ENCODE data around the gene KLHL1. TPM values are rescaled to one million over a fixed set of nuclear protein-coding genes. Genes with fewer than 3 reads are reported as not detected.

Gene KLHL1
- polyA plus RNA-seq, 1 donor = 0.57 TPM

DNA sequence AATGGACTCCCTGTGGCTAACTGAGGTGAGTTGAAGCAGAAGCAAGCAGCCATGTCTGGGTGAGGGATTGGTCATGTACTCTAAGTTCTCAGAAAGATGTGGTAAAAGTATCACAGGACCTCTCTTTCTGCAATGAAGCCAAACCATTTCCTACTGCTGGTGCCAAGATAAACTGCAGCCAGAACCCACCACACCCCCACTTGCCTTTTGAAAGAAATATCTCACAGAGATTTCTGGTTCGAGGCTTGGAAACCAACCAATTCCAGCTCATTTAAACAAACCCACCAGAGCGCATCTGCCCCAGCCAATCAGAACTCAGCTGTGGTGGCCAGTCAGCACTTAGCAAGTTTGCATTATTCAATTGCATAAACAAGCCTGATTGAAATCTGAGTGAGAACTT lies 205.2 kb downstream of the KLHL1 start:
- Histone ChIP-seq H3K36me3 (ENCODE audit: control insufficient read depth, insufficient read depth, low read length) (no peaks in the 10 kb centered on the region), H3K27me3 (ENCODE audit: control insufficient read depth, insufficient read depth, low read length) (no peaks in the 10 kb centered on the region), H3K4me1 (ENCODE audit: control insufficient read depth, insufficient read depth, low read length) (no peaks in the 10 kb centered on the region), H3K9me3 (ENCODE audit: control insufficient read depth, low read depth, low read length) (no peaks in the 10 kb centered on the region), H3K27ac (ENCODE audit: low read length) (no peak overlapping the region), H3K4me3 (ENCODE audit: low read length) (no peak overlapping the region)
- no peak for DNase-seq
- whole genome bisulfite sequencing (ENCODE audit: insufficient coverage, low lambda C conversion rate) = no CpG with 5 or more reads among the region's 2 CpGs

DNA sequence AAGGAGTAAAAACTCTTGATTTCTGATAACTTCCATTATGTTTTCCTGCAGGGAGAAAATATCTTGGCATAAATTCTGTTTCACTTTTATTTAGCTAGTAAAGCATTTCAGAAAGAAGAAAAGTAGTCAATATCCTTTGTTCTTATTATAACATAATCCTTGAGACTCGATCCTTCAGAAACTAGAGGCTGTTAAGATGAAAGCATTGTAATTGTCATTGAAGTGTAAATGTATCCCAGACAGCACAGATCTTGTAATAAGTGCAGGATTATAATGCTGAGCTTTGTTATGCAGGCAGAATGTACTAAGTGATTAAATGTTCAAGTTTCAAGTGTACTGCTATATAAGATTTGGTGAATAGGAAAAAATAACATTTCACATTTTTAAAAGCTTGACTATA lies 225.8 kb downstream of the KLHL1 start:
- H3K9me3 ChIP-seq (ENCODE audit: control insufficient read depth, low read depth, low read length) = no peaks in the 10 kb centered on the region
- H3K4me1 ChIP-seq (ENCODE audit: control insufficient read depth, insufficient read depth, low read length) = no peaks in the 10 kb centered on the region
- no peak for DNase-seq
- WGBS (ENCODE audit: insufficient coverage, low lambda C conversion rate) = 60% methylated on average over 1 of the region's 1 CpG
- H3K27ac ChIP-seq (ENCODE audit: low read length) = no peak overlapping the region
- no peak overlapping the region for H3K4me3 ChIP-seq (ENCODE audit: low read length)
- H3K36me3 ChIP-seq (ENCODE audit: control insufficient read depth, insufficient read depth, low read length) = no peaks in the 10 kb centered on the region
- no peaks in the 10 kb centered on the region for H3K27me3 ChIP-seq (ENCODE audit: control insufficient read depth, insufficient read depth, low read length)

DNA sequence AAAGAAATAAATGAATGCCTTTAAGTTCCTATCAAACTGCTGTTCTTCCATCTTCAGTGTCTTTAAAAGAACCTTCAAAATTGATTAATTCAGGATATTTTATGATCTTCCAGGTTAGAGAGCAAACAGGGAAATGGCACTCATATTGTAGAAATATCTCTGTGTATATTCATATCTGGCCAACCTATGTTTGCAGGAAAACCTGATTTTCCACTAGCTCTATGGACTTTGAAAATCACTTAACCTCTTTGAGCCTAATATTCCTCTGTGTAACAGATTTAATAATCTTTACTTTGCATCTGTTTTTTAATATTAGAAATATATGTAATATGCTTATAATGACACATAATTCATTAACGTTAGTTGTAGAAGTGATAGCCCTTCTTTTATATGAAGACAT lies 228.3 kb downstream of the KLHL1 start:
- DNase-seq = peak in 1 of 2 donors; percentile 20
- WGBS (ENCODE audit: insufficient coverage, low lambda C conversion rate) = 67% methylated on average over 1 of the region's 1 CpG

DNA sequence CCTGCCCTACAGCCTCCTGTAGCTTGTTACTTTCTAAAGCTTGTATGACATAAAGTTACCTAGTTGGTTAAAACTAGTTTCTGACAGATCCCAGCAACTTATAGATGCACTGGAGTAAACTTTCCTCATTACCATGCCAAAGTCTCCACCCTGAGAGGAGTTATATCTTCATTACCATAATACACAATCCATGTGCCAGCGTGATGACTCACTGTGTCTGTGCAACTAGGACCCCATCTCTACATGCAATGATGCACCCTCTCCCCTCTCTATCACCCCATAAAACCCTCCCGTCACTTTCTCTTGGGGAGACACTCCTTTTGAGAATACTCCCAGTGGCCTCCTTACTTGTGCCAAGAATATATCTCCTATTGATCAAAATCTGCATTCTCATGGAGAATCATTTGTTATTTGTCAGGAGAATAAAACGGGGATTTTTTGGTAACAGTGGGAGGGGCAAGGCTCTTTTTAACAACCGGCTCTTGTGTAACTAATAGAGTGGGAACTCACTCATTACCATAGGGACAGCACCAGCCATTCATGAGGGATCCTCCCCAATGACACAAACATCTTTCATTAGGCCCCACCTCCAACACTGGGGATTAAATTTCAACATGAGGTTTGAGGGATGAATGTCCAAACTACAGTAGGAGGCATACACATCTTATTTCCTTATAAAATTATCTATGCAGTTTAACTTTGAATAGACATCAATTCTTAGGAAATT lies 235.8 kb downstream of the KLHL1 start:
- Histone ChIP-seq H3K4me3 (ENCODE audit: low read length) (no peak overlapping the region), H3K9me3 (ENCODE audit: control insufficient read depth, low read depth, low read length) (no peaks in the 10 kb centered on the region), H3K27me3 (ENCODE audit: control insufficient read depth, insufficient read depth, low read length) (no peaks in the 10 kb centered on the region), H3K36me3 (ENCODE audit: control insufficient read depth, insufficient read depth, low read length) (no peaks in the 10 kb centered on the region), H3K27ac (ENCODE audit: low read length) (no peak overlapping the region), H3K4me1 (ENCODE audit: control insufficient read depth, insufficient read depth, low read length) (no peaks in the 10 kb centered on the region)
- no CpG with 5 or more reads among the region's 4 CpGs for WGBS (ENCODE audit: insufficient coverage, low lambda C conversion rate)
- no peak for DNase-seq

More for the DNA sequence above, 228.3 kb downstream of the KLHL1 start:
- H3K27ac ChIP-seq (ENCODE audit: low read length) = no peak overlapping the region
- H3K36me3 ChIP-seq (ENCODE audit: control insufficient read depth, insufficient read depth, low read length) = no peaks in the 10 kb centered on the region
- H3K9me3 ChIP-seq (ENCODE audit: control insufficient read depth, low read depth, low read length) = no peaks in the 10 kb centered on the region
- no peaks in the 10 kb centered on the region for H3K27me3 ChIP-seq (ENCODE audit: control insufficient read depth, insufficient read depth, low read length)
- H3K4me3 ChIP-seq (ENCODE audit: low read length) = no peak overlapping the region
- no peaks in the 10 kb centered on the region for H3K4me1 ChIP-seq (ENCODE audit: control insufficient read depth, insufficient read depth, low read length)

DNA sequence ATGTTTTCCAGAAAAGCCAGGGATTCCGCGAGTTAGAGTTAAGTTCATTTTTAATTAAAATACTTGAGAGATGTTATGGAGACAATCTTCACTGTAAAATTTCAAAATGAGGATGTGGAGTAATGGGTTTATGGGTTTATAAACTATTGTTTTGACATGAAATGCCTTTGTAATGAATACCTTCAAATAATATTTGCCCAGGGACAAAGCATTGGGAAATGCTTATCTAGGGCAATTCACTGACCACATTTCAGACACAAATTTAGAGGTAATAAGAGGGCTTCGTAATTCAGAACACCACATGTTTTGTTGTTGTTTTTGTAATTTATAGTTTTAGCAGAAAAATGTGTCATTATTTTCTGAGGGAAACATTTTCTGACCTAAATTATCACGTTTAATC lies 241.7 kb downstream of the KLHL1 start:
- DNase-seq = no peak
- H3K4me1 ChIP-seq (ENCODE audit: control insufficient read depth, insufficient read depth, low read length) = no peaks in the 10 kb centered on the region
- H3K27ac ChIP-seq (ENCODE audit: low read length) = no peak overlapping the region
- H3K4me3 ChIP-seq (ENCODE audit: low read length) = no peak overlapping the region
- no peaks in the 10 kb centered on the region for H3K27me3 ChIP-seq (ENCODE audit: control insufficient read depth, insufficient read depth, low read length)
- H3K36me3 ChIP-seq (ENCODE audit: control insufficient read depth, insufficient read depth, low read length) = no peaks in the 10 kb centered on the region
- 0% methylated on average over 1 of the region's 4 CpGs for WGBS (ENCODE audit: insufficient coverage, low lambda C conversion rate)
- no peaks in the 10 kb centered on the region for H3K9me3 ChIP-seq (ENCODE audit: control insufficient read depth, low read depth, low read length)

DNA sequence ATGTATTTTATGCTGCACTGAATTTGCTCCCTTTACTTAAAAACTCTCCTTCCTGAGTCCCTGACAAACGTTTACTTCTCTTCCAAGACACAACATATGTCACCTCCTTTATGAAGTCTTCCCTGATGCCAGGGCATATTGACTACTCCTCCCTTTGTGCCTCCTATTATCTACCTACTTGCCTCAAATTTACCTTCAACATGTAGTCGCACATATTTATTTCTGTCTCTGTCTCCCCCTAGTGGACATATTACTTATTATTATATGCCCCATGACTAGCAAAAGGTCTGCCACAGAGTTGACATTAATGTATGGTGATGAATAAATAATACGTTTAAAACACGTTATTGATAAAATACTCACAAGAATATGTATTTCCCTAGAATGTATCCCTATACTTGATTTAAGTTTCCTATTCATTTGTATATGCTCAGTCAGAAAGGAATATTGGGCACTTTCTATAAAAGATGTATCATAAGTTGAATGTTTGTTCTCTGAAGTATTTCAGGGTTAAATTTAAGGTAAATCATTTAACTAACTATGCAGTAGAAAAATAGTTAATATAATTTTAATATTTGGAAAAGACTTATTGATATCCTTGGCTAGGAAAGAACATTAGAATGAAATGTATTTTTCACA lies 250.9 kb downstream of the KLHL1 start:
- Histone ChIP-seq H3K4me1 (ENCODE audit: control insufficient read depth, insufficient read depth, low read length) (peaks cover 4% of the 10 kb centered on the region), H3K27ac (ENCODE audit: low read length) (no peak overlapping the region), H3K27me3 (ENCODE audit: control insufficient read depth, insufficient read depth, low read length) (no peaks in the 10 kb centered on the region), H3K9me3 (ENCODE audit: control insufficient read depth, low read depth, low read length) (no peaks in the 10 kb centered on the region), H3K36me3 (ENCODE audit: control insufficient read depth, insufficient read depth, low read length) (no peaks in the 10 kb centered on the region), H3K4me3 (ENCODE audit: low read length) (no peak overlapping the region)
- peak; percentile 35 to 51 for DNase-seq
- WGBS (ENCODE audit: insufficient coverage, low lambda C conversion rate) = 12% methylated on average over 4 of the region's 4 CpGs

DNA sequence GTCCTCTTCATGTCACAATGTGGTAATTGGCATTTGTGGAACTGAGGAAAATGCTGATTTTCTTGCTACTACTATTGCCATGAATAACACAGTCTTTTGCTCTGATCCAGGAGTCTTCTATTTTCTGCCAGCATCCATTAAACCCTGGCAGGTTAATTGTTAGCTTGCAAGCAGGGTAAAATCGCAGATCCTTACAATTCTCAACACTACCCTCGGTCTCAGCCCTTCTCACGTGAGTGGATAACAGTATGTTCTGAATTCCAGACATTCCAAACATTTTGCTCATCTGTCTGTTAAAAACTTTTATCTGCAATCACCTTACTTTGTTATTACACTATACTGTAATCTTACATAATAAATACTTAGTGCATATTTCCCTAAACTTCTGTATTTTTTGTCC lies 251.9 kb downstream of the KLHL1 start:
- no peaks in the 10 kb centered on the region for H3K36me3 ChIP-seq (ENCODE audit: control insufficient read depth, insufficient read depth, low read length)
- 29% methylated on average over 2 of the region's 3 CpGs for WGBS (ENCODE audit: insufficient coverage, low lambda C conversion rate)
- H3K4me3 ChIP-seq (ENCODE audit: low read length) = no peak overlapping the region
- H3K9me3 ChIP-seq (ENCODE audit: control insufficient read depth, low read depth, low read length) = no peaks in the 10 kb centered on the region
- no peaks in the 10 kb centered on the region for H3K27me3 ChIP-seq (ENCODE audit: control insufficient read depth, insufficient read depth, low read length)
- peak; percentile 21 to 23 for DNase-seq
- H3K4me1 ChIP-seq (ENCODE audit: control insufficient read depth, insufficient read depth, low read length) = peaks cover 4% of the 10 kb centered on the region
- no peak overlapping the region for H3K27ac ChIP-seq (ENCODE audit: low read length)

DNA sequence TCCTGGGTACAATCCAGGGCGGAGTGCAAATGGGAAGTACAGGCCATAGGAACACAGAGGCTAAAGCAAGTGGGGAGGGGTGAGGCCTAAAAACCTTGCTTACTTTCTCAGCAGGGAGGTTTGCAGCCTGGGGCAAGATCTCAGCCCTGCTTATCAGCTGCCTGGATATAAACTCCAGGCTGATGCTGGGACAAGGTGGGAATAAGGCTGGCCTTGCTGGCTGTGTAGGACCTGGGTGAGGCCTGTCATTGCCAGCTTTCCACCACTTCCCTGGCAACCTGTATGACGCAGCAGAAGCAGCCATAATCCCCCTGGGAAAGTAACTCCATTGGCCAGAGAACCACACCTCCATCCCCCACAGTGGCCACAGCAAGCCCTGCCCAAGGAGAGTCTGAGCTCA lies 279.7 kb downstream of the KLHL1 start:
- Histone ChIP-seq H3K27me3 (ENCODE audit: control insufficient read depth, insufficient read depth, low read length) (no peaks in the 10 kb centered on the region), H3K4me3 (ENCODE audit: low read length) (no peak overlapping the region), H3K27ac (ENCODE audit: low read length) (no peak overlapping the region), H3K4me1 (ENCODE audit: control insufficient read depth, insufficient read depth, low read length) (no peaks in the 10 kb centered on the region), H3K36me3 (ENCODE audit: control insufficient read depth, insufficient read depth, low read length) (no peaks in the 10 kb centered on the region), H3K9me3 (ENCODE audit: control insufficient read depth, low read depth, low read length) (no peaks in the 10 kb centered on the region)
- WGBS (ENCODE audit: insufficient coverage, low lambda C conversion rate) = no CpG with 5 or more reads among the region's 2 CpGs
- DNase-seq = peak in 1 of 2 donors; percentile 7

DNA sequence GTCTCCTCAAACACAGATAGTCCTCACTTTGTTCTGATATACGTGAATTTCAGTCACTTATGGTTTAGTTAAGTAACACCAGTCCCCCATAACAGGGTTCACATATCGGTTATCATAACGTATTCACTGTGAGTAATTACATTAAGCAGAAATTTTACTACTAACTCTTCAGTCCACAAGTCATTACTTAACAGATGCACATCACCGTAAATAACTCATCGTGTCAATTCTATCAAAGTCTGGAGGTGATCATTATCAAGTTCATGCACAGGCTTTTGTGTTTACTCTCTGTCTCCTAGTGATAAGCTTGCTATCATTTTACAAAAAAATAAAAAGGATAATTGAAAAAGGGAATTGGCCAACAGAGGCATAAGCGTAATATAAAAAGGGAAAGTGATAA lies 288.1 kb downstream of the KLHL1 start:
- no peak overlapping the region for H3K27ac ChIP-seq (ENCODE audit: low read length)
- no peaks in the 10 kb centered on the region for H3K9me3 ChIP-seq (ENCODE audit: control insufficient read depth, low read depth, low read length)
- WGBS (ENCODE audit: insufficient coverage, low lambda C conversion rate) = 55% methylated on average over 4 of the region's 6 CpGs
- no peak overlapping the region for H3K4me3 ChIP-seq (ENCODE audit: low read length)
- no peaks in the 10 kb centered on the region for H3K27me3 ChIP-seq (ENCODE audit: control insufficient read depth, insufficient read depth, low read length)
- H3K4me1 ChIP-seq (ENCODE audit: control insufficient read depth, insufficient read depth, low read length) = no peaks in the 10 kb centered on the region
- DNase-seq = no peak
- H3K36me3 ChIP-seq (ENCODE audit: control insufficient read depth, insufficient read depth, low read length) = no peaks in the 10 kb centered on the region

DNA sequence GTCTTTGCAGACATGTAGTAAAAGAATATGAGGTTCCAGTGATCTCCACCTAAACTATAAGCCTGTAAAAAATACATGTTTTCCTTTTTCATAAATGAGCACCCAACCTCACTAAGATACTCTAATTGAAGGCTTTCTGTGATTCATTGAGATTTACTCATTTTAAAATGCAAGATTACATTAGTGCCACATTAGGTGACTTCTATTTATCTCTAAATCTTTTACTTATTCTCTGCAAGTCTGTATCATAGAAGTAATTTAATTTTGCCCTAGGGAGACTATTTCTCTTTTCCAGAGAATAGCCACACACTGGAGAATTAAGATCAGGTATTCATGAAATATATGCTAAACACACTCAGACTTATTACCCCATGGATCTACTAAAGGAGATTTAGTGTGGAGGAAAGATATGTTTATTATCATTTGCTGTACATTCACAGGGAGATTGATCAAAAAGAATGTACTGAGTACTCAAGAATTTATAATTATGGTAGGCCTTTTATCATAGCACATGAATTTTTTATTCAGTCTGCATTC lies 290.9 kb downstream of the KLHL1 start:
- no peak for DNase-seq
- no peak overlapping the region for H3K4me3 ChIP-seq (ENCODE audit: low read length)
- no peaks in the 10 kb centered on the region for H3K27me3 ChIP-seq (ENCODE audit: control insufficient read depth, insufficient read depth, low read length)
- H3K36me3 ChIP-seq (ENCODE audit: control insufficient read depth, insufficient read depth, low read length) = no peaks in the 10 kb centered on the region
- H3K9me3 ChIP-seq (ENCODE audit: control insufficient read depth, low read depth, low read length) = no peaks in the 10 kb centered on the region
- no peak overlapping the region for H3K27ac ChIP-seq (ENCODE audit: low read length)
- H3K4me1 ChIP-seq (ENCODE audit: control insufficient read depth, insufficient read depth, low read length) = no peaks in the 10 kb centered on the region

DNA sequence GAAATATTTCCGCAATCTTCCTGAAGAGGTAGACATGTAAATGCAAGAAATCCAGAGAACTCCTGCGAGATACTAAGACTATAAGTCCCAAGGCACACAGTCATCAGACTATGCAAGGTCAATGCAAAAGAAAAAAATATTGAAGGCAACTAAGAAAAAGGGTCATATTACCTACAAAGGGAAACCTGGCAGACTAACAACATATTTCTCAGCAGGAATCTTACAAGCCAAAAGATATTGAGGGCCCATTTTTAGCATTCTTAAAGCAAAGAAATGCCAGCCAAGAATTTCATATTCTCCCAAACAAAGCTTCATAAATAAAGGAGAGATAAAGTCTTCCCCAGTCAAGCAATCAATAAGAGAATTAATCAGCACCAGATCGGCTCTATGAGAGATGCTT lies 299.1 kb downstream of the KLHL1 start:
- Histone ChIP-seq H3K27ac (ENCODE audit: low read length) (no peak overlapping the region), H3K9me3 (ENCODE audit: control insufficient read depth, low read depth, low read length) (no peaks in the 10 kb centered on the region), H3K4me1 (ENCODE audit: control insufficient read depth, insufficient read depth, low read length) (no peaks in the 10 kb centered on the region), H3K27me3 (ENCODE audit: control insufficient read depth, insufficient read depth, low read length) (no peaks in the 10 kb centered on the region), H3K36me3 (ENCODE audit: control insufficient read depth, insufficient read depth, low read length) (no peaks in the 10 kb centered on the region), H3K4me3 (ENCODE audit: low read length) (no peak overlapping the region)
- no peak for DNase-seq
- 89% methylated on average over 3 of the region's 3 CpGs for WGBS (ENCODE audit: insufficient coverage, low lambda C conversion rate)
